Mucosa of descending colon (tissue), 3 donors: ENCODE measurements around the gene TIA1. TPM values are rescaled to one million over a fixed set of nuclear protein-coding genes. Genes with fewer than 3 reads are reported as not detected.
"Not testable (repeated sequence)": the region's sequence is repeated elsewhere in the genome, so short reads cannot be mapped to it uniquely, and the experiment has no call there.

Experiments
- ATAC-seq: fragments of 200-7000 bp; cut with Tn5 transposase; one replicate; pipeline ENCODE4 v1.9.1; 2020; ENCODE audit warnings: mild to moderate bottlenecking, moderate library complexity
- DNase-seq, 3 donors: peaks; one replicate each; pipeline ENCODE4 v3.0.0-alpha.2; 2020
- H3K36me3 ChIP-seq: fragments of 200-600 bp; one replicate; pipeline ENCODE4 v1.8.0; 2021; ENCODE audit warnings: low read depth, mild to moderate bottlenecking
- H3K4me1 ChIP-seq: fragments of 200-600 bp; one replicate; pipeline ENCODE4 v1.8.0; 2021; ENCODE audit warnings: low read depth, mild to moderate bottlenecking
- H3K4me3 ChIP-seq: fragments of 200-600 bp; one replicate; pipeline ENCODE4 v1.8.0; 2021; ENCODE audit warnings: mild to moderate bottlenecking
- H3K9me3 ChIP-seq: fragments of 200-600 bp; one replicate; pipeline ENCODE4 v1.8.0; 2021; ENCODE audit warnings: mild to moderate bottlenecking
- intact Hi-C, 2 donors: fragments of 100-400 bp; cut with DNase I in 1 of 2; cut with micrococcal nuclease in 1 of 2; formaldehyde crosslinking; loops; one replicate each; pipeline versions ENCODE4 v1.11.0 to v1.11.1; 2022; cut with DNase I, micrococcal nuclease
- long read RNA-seq, 2 donors: library from polyadenylated mRNA; unstranded; transcript quantifications; one replicate each; pipeline ENCODE4 v2.0.0, GENCODE V29; 2019 to 2021
- total RNA-seq, 3 donors: library from RNA; stranded (reverse); fragmentation: NEBNext Ultra II Directional in 2 of 3; extraction: Animal tissue kit (Norgen Biotek cat#: 25700) in 2 of 3; gene quantifications; one replicate each; pipeline versions ENCODE4 v1.2.1 to v1.2.4, GENCODE V29; 2021 to 2023
- TF ChIP-seq, protein P1 (sequence below): fragments of 200-600 bp; IDR thresholded peaks from one replicate; pipeline ENCODE4 v1.8.0; 2022; ENCODE audit warnings: antibody characterized with exemption, mild to moderate bottlenecking
- donor health status: DM: no; HTN: no; CAD: no; lungs with moderate emphysema.
- donor health status: DM: no; HTN: no; CAD: no.
- donor health status: DM: no; HTN: yes; CAD: no.

TIA1 gene
- total RNA-seq, result 100 to 1,000 TPM in 2 of 3 donors, 10 to 100 TPM in 1; 83.0 to 135 (median 115) TPM
- long read RNA-seq, donor 1, full-length matches to known transcripts, result 7 of 29 reads
- long read RNA-seq, donor 1, partial matches to known transcripts, result 4 of 29 reads
- long read RNA-seq, donor 1, other reads (novel, unspliced or antisense), result 18 of 29 reads
- long read RNA-seq, donor 2, full-length matches to known transcripts, result 4 of 7 reads
- long read RNA-seq, donor 2, partial matches to known transcripts, result 0 of 7 reads
- long read RNA-seq, donor 2, other reads (novel, unspliced or antisense), result 3 of 7 reads

GRCh38 chr2:70248181-70248847 is at the start of gene TIA1:
Gene TIA1, minus strand, starts transcription at chr2:70248628. Its CDS starts 198 bp downstream, at chr2:70248430.
- intact Hi-C loops, result no loop called here
- H3K36me3 ChIP-seq, result no peaks in the 10 kb centered on the region
- H3K4me3 ChIP-seq, result peak within 1 kb of the TSS; percentile 56
- no peaks in the 10 kb centered on the region for H3K9me3 ChIP-seq
- H3K4me1 ChIP-seq, result peaks cover 19% of the 10 kb centered on the region
- DNase-seq, result peak; percentile 98 to 99 (median 99)
- ATAC-seq, result peak; percentile 99
- TF ChIP-seq, protein P1, sequence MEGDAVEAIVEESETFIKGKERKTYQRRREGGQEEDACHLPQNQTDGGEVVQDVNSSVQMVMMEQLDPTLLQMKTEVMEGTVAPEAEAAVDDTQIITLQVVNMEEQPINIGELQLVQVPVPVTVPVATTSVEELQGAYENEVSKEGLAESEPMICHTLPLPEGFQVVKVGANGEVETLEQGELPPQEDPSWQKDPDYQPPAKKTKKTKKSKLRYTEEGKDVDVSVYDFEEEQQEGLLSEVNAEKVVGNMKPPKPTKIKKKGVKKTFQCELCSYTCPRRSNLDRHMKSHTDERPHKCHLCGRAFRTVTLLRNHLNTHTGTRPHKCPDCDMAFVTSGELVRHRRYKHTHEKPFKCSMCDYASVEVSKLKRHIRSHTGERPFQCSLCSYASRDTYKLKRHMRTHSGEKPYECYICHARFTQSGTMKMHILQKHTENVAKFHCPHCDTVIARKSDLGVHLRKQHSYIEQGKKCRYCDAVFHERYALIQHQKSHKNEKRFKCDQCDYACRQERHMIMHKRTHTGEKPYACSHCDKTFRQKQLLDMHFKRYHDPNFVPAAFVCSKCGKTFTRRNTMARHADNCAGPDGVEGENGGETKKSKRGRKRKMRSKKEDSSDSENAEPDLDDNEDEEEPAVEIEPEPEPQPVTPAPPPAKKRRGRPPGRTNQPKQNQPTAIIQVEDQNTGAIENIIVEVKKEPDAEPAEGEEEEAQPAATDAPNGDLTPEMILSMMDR, result no peak

DNA sequence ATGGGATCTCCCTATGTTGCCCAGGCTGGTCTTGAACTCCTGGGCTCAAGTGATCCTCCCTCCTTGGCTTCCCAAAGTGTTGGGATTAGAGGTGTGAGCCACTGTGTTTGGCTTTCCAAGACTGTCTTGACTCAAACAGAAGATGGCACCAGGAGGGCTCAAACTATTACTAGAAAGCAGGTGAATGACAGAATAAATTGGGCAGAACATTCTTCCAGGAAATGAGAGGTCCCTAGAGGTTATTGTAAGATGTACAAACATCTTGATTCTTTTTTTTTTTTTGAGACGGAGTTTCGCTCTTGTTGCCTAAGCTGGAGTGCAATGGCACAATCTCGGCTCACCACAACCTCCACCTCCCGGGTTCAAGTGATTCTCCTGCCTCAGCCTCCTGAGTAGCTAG is 49.4 kb upstream of the TIA1 start:
- ATAC-seq, H3K4me3 ChIP-seq, DNase-seq, H3K36me3 ChIP-seq, H3K9me3 ChIP-seq, intact Hi-C loops, H3K4me1 ChIP-seq: not testable (repeated sequence)

DNA sequence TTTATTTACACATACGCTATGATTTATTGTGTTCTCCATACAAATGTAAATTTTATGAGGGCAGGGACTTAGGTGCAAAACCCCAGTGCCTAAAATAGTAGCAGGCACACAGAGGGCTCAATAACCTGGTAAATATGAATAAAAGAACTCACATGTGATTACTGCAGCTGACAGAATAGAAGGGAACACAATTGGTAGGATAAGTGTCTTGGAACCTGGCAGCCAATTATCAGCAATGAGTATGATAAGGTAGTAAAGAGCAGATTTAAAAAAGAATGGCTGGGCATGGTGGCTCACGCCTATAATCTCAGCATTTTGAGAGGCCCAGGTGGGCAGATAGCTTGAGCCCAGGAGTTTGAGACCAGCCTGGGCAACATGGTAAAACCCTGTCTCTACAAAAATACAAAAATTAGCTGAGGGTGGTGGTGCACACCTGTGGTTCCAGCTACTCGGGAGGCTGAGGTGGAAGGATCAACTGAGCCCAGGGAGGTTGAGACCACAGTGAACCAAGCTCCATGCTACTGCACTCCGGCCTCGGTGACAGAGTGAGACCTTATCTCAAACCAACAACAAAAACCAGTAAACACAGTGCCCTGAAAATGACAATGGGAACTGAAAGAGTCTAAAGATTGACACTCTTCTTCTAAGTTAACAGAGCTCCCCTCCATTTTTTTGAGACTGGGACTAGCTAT is 35.2 kb upstream of the TIA1 start:
- TF ChIP-seq, protein P1, result no peak
- Histone ChIP-seq H3K4me1 (no peaks in the 10 kb centered on the region), H3K4me3 (no peak overlapping the region), H3K36me3 (peaks cover 10% of the 10 kb centered on the region), H3K9me3 (no peaks in the 10 kb centered on the region)
- no peak for ATAC-seq
- intact Hi-C loops, result no loop called here
- no peak for DNase-seq

DNA sequence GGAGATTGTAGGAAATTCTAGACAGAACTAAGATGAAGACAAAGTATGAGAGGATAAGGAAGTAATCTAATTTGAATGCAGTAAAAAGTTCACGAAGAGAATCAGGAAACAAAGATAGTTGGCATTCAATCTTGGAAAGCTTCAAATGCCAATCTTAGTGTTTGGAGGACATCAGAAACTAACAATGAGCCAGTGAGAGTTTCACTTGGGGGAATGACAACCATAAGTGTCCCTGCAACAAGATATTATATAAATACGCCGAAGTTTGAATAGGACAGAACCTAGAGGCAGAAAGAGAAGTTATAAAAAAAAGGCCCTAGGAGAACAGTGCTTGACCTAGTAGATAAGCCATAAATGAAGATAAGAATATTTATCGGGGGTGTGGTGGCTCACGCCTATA is 34.0 kb upstream of the TIA1 start:
- intact Hi-C loops, result no loop called here
- DNase-seq (no peak), ATAC-seq (no peak)
- H3K36me3 ChIP-seq, result peaks cover 2% of the 10 kb centered on the region
- no peak overlapping the region for H3K4me3 ChIP-seq
- no peaks in the 10 kb centered on the region for H3K9me3 ChIP-seq
- TF ChIP-seq, protein P1, result no peak
- no peaks in the 10 kb centered on the region for H3K4me1 ChIP-seq

DNA sequence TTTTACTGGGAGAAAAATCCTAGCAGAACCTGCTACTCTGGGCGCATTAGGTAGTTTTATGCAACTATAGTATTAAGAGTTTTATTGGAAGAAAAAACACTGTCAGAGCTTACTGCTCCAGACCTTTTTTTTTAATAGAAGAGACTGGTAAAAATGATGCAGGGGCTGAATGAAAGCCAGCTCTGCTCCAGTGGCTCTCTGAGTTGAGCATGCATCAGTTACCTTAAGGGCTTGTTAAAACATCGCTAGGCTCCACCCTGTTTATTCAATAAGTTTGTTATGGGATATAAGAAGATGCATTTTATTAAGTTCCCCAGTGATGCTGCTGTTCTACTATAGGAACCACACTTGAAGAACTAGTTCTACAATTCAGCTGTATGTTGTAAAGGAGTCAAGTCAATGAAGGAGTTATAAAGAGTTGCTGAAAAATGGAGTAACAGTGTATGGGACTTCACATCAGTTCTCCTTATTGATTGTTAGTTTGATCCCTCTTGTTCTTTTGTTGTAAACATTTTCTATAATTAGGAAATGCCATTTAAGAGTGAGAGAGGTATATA is 31.9 kb upstream of the TIA1 start:
- TF ChIP-seq, protein P1, result no peak
- Histone ChIP-seq H3K9me3 (no peaks in the 10 kb centered on the region), H3K4me3 (no peak overlapping the region), H3K4me1 (no peaks in the 10 kb centered on the region), H3K36me3 (no peaks in the 10 kb centered on the region)
- DNase-seq (no peak), ATAC-seq (no peak)
- intact Hi-C loops, result no loop called here

DNA sequence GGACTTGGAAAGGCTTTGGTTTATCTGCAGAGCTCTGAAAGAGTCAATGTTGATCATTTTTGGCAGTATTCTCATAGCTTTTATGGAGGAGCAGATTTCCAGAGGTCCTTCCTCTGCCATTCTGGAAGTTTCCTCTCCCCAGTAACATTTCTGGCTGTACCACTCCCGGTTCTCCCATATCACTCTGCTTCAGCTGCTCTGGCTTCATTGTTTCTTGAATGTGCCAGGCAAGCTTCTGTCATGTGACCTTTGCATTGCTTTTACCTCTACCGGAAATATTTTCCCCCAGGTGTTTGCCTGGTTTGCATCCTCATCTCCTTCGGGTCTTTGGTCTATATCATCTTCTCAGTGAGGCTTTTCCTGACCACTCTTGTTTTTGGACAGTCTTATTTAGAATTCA is 21.9 kb upstream of the TIA1 start:
- TF ChIP-seq, protein P1, result no peak
- intact Hi-C loops, result no loop called here

GRCh38 chr2:70269422-70270302 is 21.2 kb upstream of the TIA1 start:
- ATAC-seq, result not testable (repeated sequence)

More for the DNA sequence above, 21.9 kb upstream of the TIA1 start:
- no peaks in the 10 kb centered on the region for H3K9me3 ChIP-seq
- H3K4me1 ChIP-seq, result no peaks in the 10 kb centered on the region
- no peak for DNase-seq
- no peaks in the 10 kb centered on the region for H3K36me3 ChIP-seq
- no peak overlapping the region for H3K4me3 ChIP-seq
- no peak for ATAC-seq

GRCh38 chr2:70266925-70267324 is 18.5 kb upstream of the TIA1 start:
- intact Hi-C loops, H3K9me3 ChIP-seq, ATAC-seq, H3K36me3 ChIP-seq, H3K4me1 ChIP-seq, H3K4me3 ChIP-seq, DNase-seq: not testable (repeated sequence)

More at GRCh38 chr2:70269422-70270302, 21.2 kb upstream of the TIA1 start:
- H3K4me3 ChIP-seq, H3K4me1 ChIP-seq, H3K9me3 ChIP-seq, intact Hi-C loops, H3K36me3 ChIP-seq, DNase-seq: not testable (repeated sequence)
